HepG2 (cell line): ENCODE data around the gene BBS5.

Experiments
- BRD4 ChIP-seq: sonication (generic); formaldehyde crosslinking; IDR thresholded peaks from 2 replicates; pipeline ENCODE4 v1.4.0; 2020; ENCODE audit warnings: missing genetic modification reagents
- GZF1 ChIP-seq: sonication (generic); formaldehyde crosslinking; IDR thresholded peaks from 2 replicates; pipeline ENCODE4 v1.5.1; 2020; ENCODE audit warnings: mild to moderate bottlenecking, missing genetic modification reagents
- MAFK ChIP-seq, 2 experiments: IDR thresholded peaks in 1 of 2; conservative IDR thresholded peaks in 1 of 2; 2 replicates each; pipeline ENCODE4 v1.6.1; 2011; ENCODE audit warnings: improper control_type of control experiment in 2 of 2, low read length in 2 of 2
- NFATC3 ChIP-seq: sonication (generic); formaldehyde crosslinking; IDR thresholded peaks from 2 replicates; pipeline ENCODE4 v1.5.1; 2020; ENCODE audit warnings: mild to moderate bottlenecking, missing genetic modification reagents
- POLR2A ChIP-seq, 2 experiments: IDR thresholded peaks; 2 replicates each; pipeline ENCODE4 v1.6.1; 2011; ENCODE audit warnings: low read depth in 2 of 2, low read length in 2 of 2, mild to moderate bottlenecking in 1 of 2, moderate library complexity in 1 of 2; ENCODE audit not compliant: insufficient read depth in 1 of 2
- RAD21 ChIP-seq: fragments of 450-650 bp; formaldehyde crosslinking; IDR thresholded peaks from 2 replicates; pipeline ENCODE4 v1.5.0; 2020; ENCODE audit warnings: mild to moderate bottlenecking
- SMC3 ChIP-seq: IDR thresholded peaks from 2 replicates; pipeline ENCODE4 v1.6.1; 2011; ENCODE audit warnings: low read length, improper control_type of control experiment
- TCF7 ChIP-seq: sonication (generic); IDR thresholded peaks from 2 replicates; pipeline ENCODE4 v1.6.1; 2016; ENCODE audit warnings: antibody characterized with exemption, low read depth
- TF ChIP-seq, protein P1 (sequence below): sonication (generic); formaldehyde crosslinking; IDR thresholded peaks from 2 replicates; pipeline ENCODE4 v1.5.0; 2020; ENCODE audit warnings: mild to moderate bottlenecking, missing genetic modification reagents, moderate library complexity

DNA sequence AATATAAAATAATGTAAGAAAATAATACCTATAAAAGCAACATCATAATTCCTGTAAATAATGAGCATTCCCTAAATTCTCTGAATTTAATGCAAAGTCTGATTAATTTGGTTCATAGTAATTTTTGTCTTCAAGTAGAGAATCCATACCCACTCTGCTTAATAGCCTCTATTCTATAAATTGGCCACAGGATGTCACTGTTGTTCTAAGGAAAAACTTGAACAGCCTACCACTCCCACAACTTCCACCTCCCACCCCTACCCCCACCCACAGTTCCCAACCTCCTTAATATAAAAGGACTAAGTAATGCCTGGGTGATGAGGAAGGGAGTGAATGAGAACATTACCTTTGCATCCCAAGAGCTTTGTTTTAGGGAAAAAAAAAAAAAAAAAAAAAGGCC, 27.2 kb upstream of the BBS5 start:
- TF ChIP-seq, protein P1, sequence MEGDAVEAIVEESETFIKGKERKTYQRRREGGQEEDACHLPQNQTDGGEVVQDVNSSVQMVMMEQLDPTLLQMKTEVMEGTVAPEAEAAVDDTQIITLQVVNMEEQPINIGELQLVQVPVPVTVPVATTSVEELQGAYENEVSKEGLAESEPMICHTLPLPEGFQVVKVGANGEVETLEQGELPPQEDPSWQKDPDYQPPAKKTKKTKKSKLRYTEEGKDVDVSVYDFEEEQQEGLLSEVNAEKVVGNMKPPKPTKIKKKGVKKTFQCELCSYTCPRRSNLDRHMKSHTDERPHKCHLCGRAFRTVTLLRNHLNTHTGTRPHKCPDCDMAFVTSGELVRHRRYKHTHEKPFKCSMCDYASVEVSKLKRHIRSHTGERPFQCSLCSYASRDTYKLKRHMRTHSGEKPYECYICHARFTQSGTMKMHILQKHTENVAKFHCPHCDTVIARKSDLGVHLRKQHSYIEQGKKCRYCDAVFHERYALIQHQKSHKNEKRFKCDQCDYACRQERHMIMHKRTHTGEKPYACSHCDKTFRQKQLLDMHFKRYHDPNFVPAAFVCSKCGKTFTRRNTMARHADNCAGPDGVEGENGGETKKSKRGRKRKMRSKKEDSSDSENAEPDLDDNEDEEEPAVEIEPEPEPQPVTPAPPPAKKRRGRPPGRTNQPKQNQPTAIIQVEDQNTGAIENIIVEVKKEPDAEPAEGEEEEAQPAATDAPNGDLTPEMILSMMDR (CRISPR knock-in tag): peak; percentile 72
- TF ChIP-seq MAFK (conservative IDR thresholded peaks at IDR 0.05 in 1 of 2, IDR thresholded peaks at IDR 0.05 in 1 of 2; ENCODE audit: low read length in 2 of 2) (no peak), POLR2A (IDR thresholded peaks at IDR 0.05; ENCODE audit: insufficient read depth in 1 of 2, low read depth in 2 of 2, low read length in 2 of 2) (no peak), BRD4 (CRISPR knock-in tag) (no peak), TCF7 (no peak), SMC3 (peak; percentile 58; the same call in 1 of the 2 replicates), GZF1 (CRISPR knock-in tag) (no peak), RAD21 (CRISPR knock-in tag) (no peak), NFATC3 (CRISPR knock-in tag) (no peak)
